ENCODE results near the gene DDX27.

- TF ChIP-seq BHLHE40 (IDR thresholded peaks at IDR 0.05; ENCODE audit: low read length) (no peak), CBX5 (IDR thresholded peaks at IDR 0.05; ENCODE audit: borderline replicate concordance, low read depth) (no peak), CTCF (IDR thresholded peaks at IDR 0.05 in 2 of 3, conservative IDR thresholded peaks at IDR 0.05 in 1 of 3; ENCODE audit: insufficient read depth in 2 of 3, low read depth in 1 of 3, low read length in 3 of 3) (no peak), GATAD2A (IDR thresholded peaks at IDR 0.05) (no peak), ZNF785 (CRISPR knock-in tag; IDR thresholded peaks at IDR 0.05) (no peak)
These were observed 4.0 kb upstream of the DDX27 start for GRCh38 chr20:49215232-49215631.
